ENCODE measurements around the gene APOL3. TPM values are rescaled to one million over a fixed set of nuclear protein-coding genes. Genes with fewer than 3 reads are reported as not detected.
"Not testable (repeated sequence)": the region's sequence is repeated elsewhere in the genome, so short reads cannot be mapped to it uniquely, and the experiment has no call there.

The APOL3 gene
- total RNA-seq, 3 donors from 2014 or later, result 11.4 to 29.3 (median 20.5) TPM

DNA sequence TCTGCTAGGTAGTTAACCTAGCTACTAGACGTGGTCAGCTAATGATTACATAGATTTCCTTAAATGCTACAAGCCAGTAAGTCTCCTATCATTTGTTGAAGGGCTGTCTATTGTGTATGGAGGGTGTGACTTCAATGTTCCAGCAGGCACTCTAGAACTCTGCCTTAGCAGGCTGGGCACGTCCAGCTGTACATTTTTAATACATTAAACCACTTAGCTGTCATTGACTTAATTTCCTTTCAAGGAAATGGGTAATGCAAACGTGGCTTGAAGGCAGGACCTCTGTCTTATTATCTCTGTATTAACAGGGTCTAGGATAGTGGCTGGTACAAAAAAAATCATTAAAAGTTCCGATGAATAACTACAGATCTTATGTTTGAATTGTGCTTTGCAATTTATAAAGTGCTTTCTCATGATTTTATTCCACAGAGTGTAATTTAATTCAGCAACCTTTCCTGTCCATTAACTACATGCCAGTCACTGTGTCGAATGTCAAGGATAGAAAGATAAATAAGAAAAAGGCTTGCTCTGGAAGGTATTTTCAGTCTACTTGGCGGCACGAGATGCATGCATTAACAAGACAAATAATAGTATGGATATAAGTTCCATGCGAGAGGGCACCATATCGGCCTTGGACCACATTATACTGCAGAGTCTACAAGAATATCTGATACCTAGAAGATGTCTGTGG, 60.3 kb downstream of the APOL3 start:
- ATAC-seq (no peak), DNase-seq (no peak)
- H3K9me3 ChIP-seq, result no peaks in the 10 kb centered on the region
- TF ChIP-seq, protein P1, sequence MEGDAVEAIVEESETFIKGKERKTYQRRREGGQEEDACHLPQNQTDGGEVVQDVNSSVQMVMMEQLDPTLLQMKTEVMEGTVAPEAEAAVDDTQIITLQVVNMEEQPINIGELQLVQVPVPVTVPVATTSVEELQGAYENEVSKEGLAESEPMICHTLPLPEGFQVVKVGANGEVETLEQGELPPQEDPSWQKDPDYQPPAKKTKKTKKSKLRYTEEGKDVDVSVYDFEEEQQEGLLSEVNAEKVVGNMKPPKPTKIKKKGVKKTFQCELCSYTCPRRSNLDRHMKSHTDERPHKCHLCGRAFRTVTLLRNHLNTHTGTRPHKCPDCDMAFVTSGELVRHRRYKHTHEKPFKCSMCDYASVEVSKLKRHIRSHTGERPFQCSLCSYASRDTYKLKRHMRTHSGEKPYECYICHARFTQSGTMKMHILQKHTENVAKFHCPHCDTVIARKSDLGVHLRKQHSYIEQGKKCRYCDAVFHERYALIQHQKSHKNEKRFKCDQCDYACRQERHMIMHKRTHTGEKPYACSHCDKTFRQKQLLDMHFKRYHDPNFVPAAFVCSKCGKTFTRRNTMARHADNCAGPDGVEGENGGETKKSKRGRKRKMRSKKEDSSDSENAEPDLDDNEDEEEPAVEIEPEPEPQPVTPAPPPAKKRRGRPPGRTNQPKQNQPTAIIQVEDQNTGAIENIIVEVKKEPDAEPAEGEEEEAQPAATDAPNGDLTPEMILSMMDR (IDR thresholded peaks at IDR 0.05), result no peak
- H3K4me3 ChIP-seq, result no peak overlapping the region
- no peaks in the 10 kb centered on the region for H3K4me1 ChIP-seq (ENCODE audit: low read depth)
- intact Hi-C loops (cut with DNase I, micrococcal nuclease), result no loop called here
- no peaks in the 10 kb centered on the region for H3K36me3 ChIP-seq (ENCODE audit: low read depth)

DNA sequence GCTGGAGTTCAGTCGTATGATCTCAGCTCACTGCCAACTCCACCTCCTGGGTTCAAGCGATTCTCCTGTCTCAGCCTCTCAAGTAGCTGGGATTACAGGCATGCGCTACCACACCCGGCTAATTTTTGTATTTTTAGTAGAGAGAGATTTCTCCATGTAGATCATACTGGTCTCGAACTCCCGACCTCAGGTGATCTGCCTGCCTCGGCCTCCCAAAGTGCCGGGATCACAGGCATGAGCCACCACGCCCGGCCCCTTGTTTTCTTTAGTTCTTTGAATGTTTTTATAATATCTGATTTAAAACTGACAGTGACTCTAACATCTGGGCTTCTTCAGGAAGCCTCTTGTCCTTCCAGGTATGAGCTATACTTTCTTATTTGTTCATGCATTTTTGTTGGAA, 61.0 kb downstream of the APOL3 start:
- H3K36me3 ChIP-seq (ENCODE audit: low read depth); H3K4me3 ChIP-seq; ATAC-seq; DNase-seq; H3K4me1 ChIP-seq (ENCODE audit: low read depth); H3K9me3 ChIP-seq; intact Hi-C loops (cut with DNase I, micrococcal nuclease): not testable (repeated sequence)

DNA sequence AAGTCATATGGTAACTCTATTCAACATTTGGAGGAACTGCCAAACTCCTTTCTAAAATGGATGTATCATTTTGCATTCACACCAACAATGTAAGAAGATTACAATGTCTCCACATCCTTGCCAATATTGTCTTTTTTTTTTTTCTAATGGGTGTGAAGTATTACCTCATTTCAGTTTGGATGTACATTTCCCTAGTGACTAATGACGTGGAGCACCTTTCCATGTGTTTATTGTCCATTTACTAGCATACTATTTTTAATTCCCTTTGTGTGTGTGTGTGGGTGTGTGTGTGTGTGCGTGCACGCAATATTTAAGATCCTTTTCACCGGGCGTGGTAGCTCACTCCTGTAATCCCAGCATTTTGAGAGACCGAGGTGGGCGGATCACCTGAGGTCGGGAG, 62.7 kb downstream of the APOL3 start:
- intact Hi-C loops (cut with DNase I, micrococcal nuclease), result no loop called here
- no peaks in the 10 kb centered on the region for H3K36me3 ChIP-seq (ENCODE audit: low read depth)
- TF ChIP-seq, protein P1 (IDR thresholded peaks at IDR 0.05), result no peak
- no peaks in the 10 kb centered on the region for H3K4me1 ChIP-seq (ENCODE audit: low read depth)
- no peak overlapping the region for H3K4me3 ChIP-seq
- DNase-seq (no peak), ATAC-seq (no peak)
- H3K9me3 ChIP-seq, result no peaks in the 10 kb centered on the region

DNA sequence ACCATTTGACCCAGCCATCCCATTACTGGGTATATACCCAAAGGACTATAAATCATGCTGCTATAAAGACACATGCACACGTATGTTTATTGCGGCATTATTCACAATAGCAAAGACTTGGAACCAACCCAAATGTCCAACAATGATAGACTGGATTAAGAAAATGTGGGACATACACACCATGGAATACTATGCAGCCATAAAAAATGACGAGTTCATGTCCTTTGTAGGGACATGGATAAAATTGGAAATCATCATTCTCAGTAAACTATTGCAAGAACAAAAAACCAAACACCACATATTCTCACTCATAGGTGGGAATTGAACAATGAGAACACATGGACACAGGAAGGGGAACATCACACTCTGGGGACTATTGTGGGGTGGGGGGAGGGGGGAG, 69.8 kb downstream of the APOL3 start:
- H3K4me1 ChIP-seq (ENCODE audit: low read depth); H3K4me3 ChIP-seq; DNase-seq; H3K9me3 ChIP-seq; intact Hi-C loops (cut with DNase I, micrococcal nuclease); ATAC-seq; H3K36me3 ChIP-seq (ENCODE audit: low read depth): not testable (repeated sequence)

Other genes with a start within 250 kb of the APOL3 start
- gene RBFOX2, start 131.9 kb downstream of the APOL3 start, total RNA-seq, result 100 to 1,000 TPM in 1 of 3 donors, 10 to 100 TPM in 2; 46.0 to 141 (median 46.2) TPM
- 1 to 10 TPM; 1.7 to 4.3 (median 2.7) TPM for gene APOL4, start 41.1 kb upstream of the APOL3 start, total RNA-seq
- 10 to 100 TPM; 46.3 to 64.8 (median 56.3) TPM for gene APOL2, start 78.8 kb upstream of the APOL3 start, total RNA-seq
- gene APOL1, start 92.4 kb upstream of the APOL3 start, total RNA-seq, result 10 to 100 TPM; 26.0 to 85.7 (median 68.5) TPM
- gene MYH9, start 227.2 kb upstream of the APOL3 start, total RNA-seq, result 100 to 1,000 TPM; 501 to 831 (median 599) TPM

All from mucosa of descending colon (tissue), 3 donors.